ENCODE measurements around the gene MYORG. TPM values are rescaled to one million over a fixed set of nuclear protein-coding genes. Genes with fewer than 3 reads are reported as not detected.
A peak's percentile ranks its signal among the peaks of the same experiment; 100 is the strongest.

MYORG gene
- total RNA-seq, 1 donor from 2014 or later: 4.8 TPM

DNA sequence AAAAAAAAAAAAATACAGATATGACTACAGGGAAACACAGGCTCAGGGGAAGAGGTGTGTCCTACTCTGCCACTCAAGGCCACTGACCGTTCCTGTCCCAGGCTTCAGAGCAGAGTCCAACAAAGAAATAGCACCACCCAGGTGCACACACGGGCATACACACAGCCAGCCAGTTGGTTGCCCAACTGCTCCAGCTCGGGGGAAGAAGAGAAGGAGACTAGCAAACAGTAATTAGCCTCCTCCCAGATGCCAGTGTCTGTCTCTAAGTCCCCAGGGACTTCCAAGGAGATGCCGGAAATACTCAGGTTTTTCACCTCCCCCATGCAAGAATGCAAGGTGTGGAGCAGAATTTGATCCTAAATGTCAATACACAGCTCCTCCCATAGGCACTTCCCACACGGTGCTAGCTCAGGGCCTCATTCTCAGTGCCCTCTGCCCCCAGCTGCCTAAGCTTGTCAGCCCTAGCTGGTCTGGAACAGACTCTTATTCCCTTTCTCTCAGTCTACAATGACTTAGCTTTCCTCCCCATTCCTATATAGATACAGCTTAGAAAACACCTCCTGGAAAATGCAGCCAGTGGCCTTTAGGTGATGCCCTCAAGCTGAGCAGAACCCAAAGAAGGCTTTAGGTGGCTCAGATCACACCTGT, 1.7 kb downstream of the MYORG start:
- peaks cover 35% of the 10 kb centered on the region for H3K4me1 ChIP-seq
- H3K27me3 ChIP-seq (ENCODE audit: low read depth): no peaks in the 10 kb centered on the region
- ATAC-seq (no peak), DNase-seq (no peak)
- H3K4me3 ChIP-seq: no peak overlapping the region
- peaks cover 6% of the 10 kb centered on the region for H3K36me3 ChIP-seq
- H3K27ac ChIP-seq: peak overlapping the region; percentile 4
- no peak for TF ChIP-seq CTCF (IDR thresholded peaks at IDR 0.05)
- no peaks in the 10 kb centered on the region for H3K9me3 ChIP-seq
- intact Hi-C loops (cut with DNase I): no loop called here

GRCh38 chr9:34374339-34374738, 2.4 kb downstream of the MYORG start:
- H3K36me3 ChIP-seq: peaks cover 6% of the 10 kb centered on the region
- DNase-seq (no peak), ATAC-seq (no peak)
- no peak overlapping the region for H3K27ac ChIP-seq
- H3K4me3 ChIP-seq: no peak overlapping the region
- intact Hi-C loops (cut with DNase I): no loop called here
- TF ChIP-seq CTCF (IDR thresholded peaks at IDR 0.05): no peak
- peaks cover 30% of the 10 kb centered on the region for H3K4me1 ChIP-seq
- H3K9me3 ChIP-seq: no peaks in the 10 kb centered on the region
- no peaks in the 10 kb centered on the region for H3K27me3 ChIP-seq (ENCODE audit: low read depth)

- no peaks in the 10 kb centered on the region for H3K27me3 ChIP-seq (ENCODE audit: low read depth)
- peaks cover 27% of the 10 kb centered on the region for H3K4me1 ChIP-seq
- peaks cover 6% of the 10 kb centered on the region for H3K36me3 ChIP-seq
- ATAC-seq (no peak), DNase-seq (no peak)
- no peak overlapping the region for H3K27ac ChIP-seq
- TF ChIP-seq CTCF (IDR thresholded peaks at IDR 0.05): no peak
- intact Hi-C loops (cut with DNase I): no loop called here
- no peak overlapping the region for H3K4me3 ChIP-seq
- H3K9me3 ChIP-seq: no peaks in the 10 kb centered on the region
Observed at GRCh38 chr9:34373749-34374148, 2.9 kb downstream of the MYORG start.

- ATAC-seq: no peak
- Histone ChIP-seq H3K36me3 (peaks cover 6% of the 10 kb centered on the region), H3K4me1 (peaks cover 23% of the 10 kb centered on the region), H3K27me3 (ENCODE audit: low read depth) (no peaks in the 10 kb centered on the region), H3K4me3 (no peak overlapping the region), H3K9me3 (no peaks in the 10 kb centered on the region), H3K27ac (no peak overlapping the region)
- DNase-seq: no peak
- intact Hi-C loops (cut with DNase I): no loop called here
- TF ChIP-seq CTCF (IDR thresholded peaks at IDR 0.05): no peak
Observed at GRCh38 chr9:34372467-34373011, 4.2 kb downstream of the MYORG start.

GRCh38 chr9:34371886-34372466, 4.7 kb downstream of the MYORG start:
- H3K4me3 ChIP-seq: no peak overlapping the region
- intact Hi-C loops (cut with DNase I): no loop called here
- TF ChIP-seq CTCF (IDR thresholded peaks at IDR 0.05): no peak
- no peaks in the 10 kb centered on the region for H3K27me3 ChIP-seq (ENCODE audit: low read depth)
- DNase-seq (no peak), ATAC-seq (no peak)
- peaks cover 6% of the 10 kb centered on the region for H3K36me3 ChIP-seq
- no peaks in the 10 kb centered on the region for H3K9me3 ChIP-seq
- no peak overlapping the region for H3K27ac ChIP-seq
- H3K4me1 ChIP-seq: peaks cover 18% of the 10 kb centered on the region
